Activated naive CD8-positive, alpha-beta T cell treated with anti-CD3 and anti-CD28 coated beads, Interleukin-2, amount 50 U/mL, for 16 hours (primary cell): ENCODE results near the gene ZNF831.
A peak's percentile ranks its signal among the peaks of the same experiment; 100 is the strongest.

Experiments used
- DNase-seq: peaks from one replicate; pipeline ENCODE4 v3.0.0-alpha.2; 2020; ENCODE audit warnings: low read depth, low spot score

ZNF831 gene

GRCh38 chr20:59141818-59142581 is 21.6 kb upstream of the ZNF831 start:
- DNase-seq = no peak

GRCh38 chr20:59143326-59143725 is 20.3 kb upstream of the ZNF831 start:
- no peak for DNase-seq

- no peak for DNase-seq
Observed at GRCh38 chr20:59144179-59144830, 19.3 kb upstream of the ZNF831 start.

- no peak for DNase-seq
Observed at GRCh38 chr20:59144831-59145196, 18.8 kb upstream of the ZNF831 start.

GRCh38 chr20:59145247-59145923 is 18.2 kb upstream of the ZNF831 start:
- DNase-seq = no peak

GRCh38 chr20:59145924-59146779 is 17.5 kb upstream of the ZNF831 start:
- DNase-seq = peak; percentile 61

- no peak for DNase-seq
Observed at GRCh38 chr20:59146780-59147565, 16.6 kb upstream of the ZNF831 start.

GRCh38 chr20:59147586-59147985 is 16.0 kb upstream of the ZNF831 start:
- DNase-seq = no peak

GRCh38 chr20:59148701-59149493 is 14.7 kb upstream of the ZNF831 start:
- no peak for DNase-seq

- no peak for DNase-seq
Observed at GRCh38 chr20:59149678-59150504, 13.7 kb upstream of the ZNF831 start.

GRCh38 chr20:59150821-59151251 is 12.8 kb upstream of the ZNF831 start:
- no peak for DNase-seq

GRCh38 chr20:59151391-59151790 is 12.2 kb upstream of the ZNF831 start:
- DNase-seq = no peak

GRCh38 chr20:59151820-59152219 is 11.8 kb upstream of the ZNF831 start:
- no peak for DNase-seq

GRCh38 chr20:59152559-59153354 is 10.9 kb upstream of the ZNF831 start:
- no peak for DNase-seq

- DNase-seq = no peak
Observed at GRCh38 chr20:59153355-59153681, 10.3 kb upstream of the ZNF831 start.

- DNase-seq = no peak
Observed at GRCh38 chr20:59153832-59154231, 9.8 kb upstream of the ZNF831 start.

GRCh38 chr20:59154317-59155013 is 9.2 kb upstream of the ZNF831 start:
- DNase-seq = no peak

- no peak for DNase-seq
Observed at GRCh38 chr20:59157064-59157463, 6.6 kb upstream of the ZNF831 start.
